ENCODE measurements around the gene NAGA. TPM values are rescaled to one million over a fixed set of nuclear protein-coding genes. Genes with fewer than 3 reads are reported as not detected.
A peak's percentile ranks its signal among the peaks of the same experiment; 100 is the strongest.
"Not testable (repeated sequence)": the region's sequence is repeated elsewhere in the genome, so short reads cannot be mapped to it uniquely, and the experiment has no call there.

NAGA gene
- 10 to 100 TPM in 3 of 4 donors, 1 to 10 TPM in 1; 8.7 to 36.8 (median 17.1) TPM for polyA plus RNA-seq
- long read RNA-seq, donor 1, transcript NAGA-202 (10 exons, 1,869 nt): minor isoform, 5 of 826 reads
- long read RNA-seq, donor 1, transcript NAGA-201 (9 exons, 3,694 nt): major isoform, 15 of 826 reads
- long read RNA-seq, donor 1, partial matches to known transcripts: 760 of 826 reads
- long read RNA-seq, donor 1, other reads (novel, unspliced or antisense): 43 of 826 reads
- long read RNA-seq, donor 2, partial matches to known transcripts: 0 of 6 reads
- long read RNA-seq, donor 2, other reads (novel, unspliced or antisense): 0 of 6 reads
- long read RNA-seq, donor 3, partial matches to known transcripts: 0 of 1 reads
- long read RNA-seq, donor 3, other reads (novel, unspliced or antisense): 0 of 1 reads
- long read RNA-seq, donor 4: 0 reads
- long read RNA-seq, donor 5: 0 reads
- long read RNA-seq, donor 6, partial matches to known transcripts: 0 of 3 reads
- long read RNA-seq, donor 6, other reads (novel, unspliced or antisense): 0 of 3 reads
- long read RNA-seq, donor 7, transcript NAGA-201 (9 exons, 3,694 nt): major isoform, 8 of 12 reads
- long read RNA-seq, donor 7, partial matches to known transcripts: 0 of 12 reads
- long read RNA-seq, donor 7, other reads (novel, unspliced or antisense): 0 of 12 reads
- long read RNA-seq, donor 8, partial matches to known transcripts: 0 of 2 reads
- long read RNA-seq, donor 8, other reads (novel, unspliced or antisense): 0 of 2 reads
- long read RNA-seq, donor 9: 0 reads
- long read RNA-seq, donor 10, partial matches to known transcripts: 0 of 8 reads
- long read RNA-seq, donor 10, other reads (novel, unspliced or antisense): 0 of 8 reads

DNA sequence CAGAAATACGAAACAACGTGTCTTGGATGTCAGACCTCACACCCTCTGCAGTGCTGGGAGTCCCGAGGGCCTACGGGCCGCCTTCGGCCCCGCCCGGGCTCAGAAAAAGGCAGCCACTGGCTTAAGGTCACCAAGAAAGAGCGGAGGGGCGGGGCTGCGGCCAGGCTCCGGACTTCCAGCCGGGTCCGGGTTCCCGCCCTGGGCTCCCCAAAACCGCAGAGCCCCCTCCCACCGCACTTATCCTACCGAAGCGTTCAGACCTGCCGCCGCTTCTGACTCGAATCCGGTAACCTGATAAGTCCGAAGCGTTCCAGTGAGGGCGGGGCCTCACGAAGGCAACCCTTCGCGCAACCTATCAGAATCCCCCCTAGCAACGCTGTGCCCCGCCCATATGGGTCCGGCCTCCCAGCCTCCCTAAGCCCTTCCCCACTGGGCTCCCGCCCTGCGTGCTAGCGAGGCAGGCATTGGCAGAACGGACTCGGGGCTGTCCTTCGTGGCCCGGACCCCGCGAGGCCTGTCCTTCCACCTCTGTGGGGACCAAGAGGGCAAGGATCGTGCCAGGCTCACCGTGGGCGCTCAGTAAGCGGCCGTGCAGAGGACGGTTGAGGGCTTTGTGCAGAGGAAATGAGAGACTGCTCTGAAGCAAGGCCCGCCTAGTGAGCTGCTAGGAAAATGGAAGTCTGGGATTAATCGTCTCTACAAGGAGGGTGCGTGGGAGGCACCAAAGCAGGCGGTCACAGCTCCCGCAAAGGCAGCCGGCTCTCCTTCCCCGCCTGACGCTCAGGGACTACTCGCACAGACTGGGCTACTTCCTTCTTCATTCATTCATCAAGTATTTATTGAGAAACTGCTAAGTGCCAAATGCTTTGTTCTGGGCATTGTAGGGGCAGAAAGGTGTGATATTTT is at the start of gene NAGA:
TSS of gene NAGA (minus strand) at position 296 of the 906 bp plus-strand sequence. CDS start 515 bp downstream, outside the sequence.
- 0 to 1% (median 0%) methylated on average over 54 to 56 of the region's 56 CpGs for WGBS, 3 donors
- peaks cover 0 to 32% (median 3%) of the 10 kb centered on the region in 3 donors for H3K4me1 ChIP-seq (ENCODE audit: control insufficient read depth in 3 of 3, insufficient read depth in 2 of 3, low read depth in 1 of 3, low read length in 2 of 3)

DNA sequence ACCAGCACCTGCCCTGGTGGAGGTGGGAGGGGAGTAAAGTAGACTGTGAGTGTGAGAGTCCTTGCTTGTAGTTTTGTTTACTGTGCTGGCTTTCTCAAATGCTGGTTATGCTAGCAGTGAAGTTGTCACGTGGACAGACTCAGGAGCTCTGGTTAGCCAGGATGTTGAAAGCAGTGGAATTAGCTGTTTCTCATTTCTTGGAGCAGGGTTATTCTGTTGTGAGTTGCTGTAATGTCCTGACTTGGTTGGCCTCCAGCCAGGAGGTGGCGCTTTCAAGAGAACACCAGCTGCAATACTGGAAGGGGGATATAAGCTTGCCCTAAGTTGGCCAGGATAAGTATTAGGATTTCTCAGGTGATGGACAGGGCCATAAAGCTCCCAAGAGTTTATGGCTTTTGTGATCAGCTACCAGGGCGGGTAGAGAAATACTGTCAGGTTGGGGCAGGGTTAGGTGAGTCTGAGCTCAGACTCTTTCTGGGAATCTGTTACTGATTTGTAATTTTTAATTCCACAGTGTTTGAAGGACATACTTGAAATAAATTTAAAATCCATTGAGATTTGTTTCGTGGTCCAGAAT is 46.3 kb upstream of the NAGA start:
- FAIRE-seq (no peak), DNase-seq (peak; percentile 12 to 25)
- Histone ChIP-seq H3K4me1 (ENCODE audit: control insufficient read depth in 3 of 3, insufficient read depth in 2 of 3, low read depth in 1 of 3, low read length in 2 of 3) (no peaks in the 10 kb centered on the region), H3K9me3 (ENCODE audit: control insufficient read depth in 2 of 2, insufficient read depth in 1 of 2, low read depth in 1 of 2, low read length in 1 of 2) (peaks cover 2 to 30% of the 10 kb centered on the region in 2 donors), H3K27ac (ENCODE audit: low read depth in 1 of 3, low read length in 2 of 3) (no peak overlapping the region), H3K27me3 (ENCODE audit: control insufficient read depth in 3 of 3, insufficient read depth in 3 of 3, low read length in 3 of 3) (no peaks in the 10 kb centered on the region), H3K4me3 (ENCODE audit: low read depth in 1 of 3, low read length in 3 of 3) (no peak overlapping the region), H3K36me3 (ENCODE audit: control insufficient read depth in 3 of 3, insufficient read depth in 2 of 3, low read depth in 1 of 3, low read length in 3 of 3) (peaks cover 0 to 8% (median 0%) of the 10 kb centered on the region in 3 donors)
- WGBS, 3 donors: 59 to 77% (median 62%) methylated on average over 4 of the region's 4 CpGs

More for the DNA sequence above, at the start of gene NAGA:
- DNase-seq: peak; percentile 98 to 99
- Histone ChIP-seq H3K27ac (ENCODE audit: low read depth in 1 of 3, low read length in 2 of 3) (peak within 1 kb of the TSS; percentile 81 to 90 (median 88)), H3K9me3 (ENCODE audit: control insufficient read depth in 2 of 2, insufficient read depth in 1 of 2, low read depth in 1 of 2, low read length in 1 of 2) (no peaks in the 10 kb centered on the region), H3K27me3 (ENCODE audit: control insufficient read depth in 3 of 3, insufficient read depth in 3 of 3, low read length in 3 of 3) (no peaks in the 10 kb centered on the region), H3K36me3 (ENCODE audit: control insufficient read depth in 3 of 3, insufficient read depth in 2 of 3, low read depth in 1 of 3, low read length in 3 of 3) (peaks cover 0 to 37% (median 7%) of the 10 kb centered on the region in 3 donors), H3K4me3 (ENCODE audit: low read depth in 1 of 3, low read length in 3 of 3) (peak within 1 kb of the TSS; percentile 44 to 76 (median 63))
- FAIRE-seq: no peak

DNA sequence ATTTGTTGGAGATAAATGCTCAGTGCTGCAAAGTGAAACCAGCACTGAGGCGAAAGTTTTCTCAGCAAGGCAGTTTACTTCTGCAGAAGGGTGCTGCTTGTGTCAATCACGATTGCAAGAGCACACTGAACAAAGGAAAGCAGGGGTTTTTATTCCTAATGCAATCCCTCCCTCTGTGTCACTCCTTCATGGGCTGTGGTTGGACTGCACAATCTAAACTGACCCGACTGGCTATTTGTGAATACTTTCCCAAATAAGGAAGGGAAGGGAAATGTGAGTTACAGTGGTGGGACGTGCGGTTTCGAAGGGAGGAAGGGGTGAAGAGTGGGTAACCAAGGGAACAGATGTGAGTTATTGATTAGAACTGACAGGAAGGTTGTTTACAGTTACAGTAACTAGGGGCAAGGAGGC is 44.8 kb upstream of the NAGA start:
- not testable (repeated sequence) for H3K4me3 ChIP-seq (ENCODE audit: low read depth in 1 of 3, low read length in 3 of 3); H3K4me1 ChIP-seq (ENCODE audit: control insufficient read depth in 3 of 3, insufficient read depth in 2 of 3, low read depth in 1 of 3, low read length in 2 of 3); DNase-seq; H3K36me3 ChIP-seq (ENCODE audit: control insufficient read depth in 3 of 3, insufficient read depth in 2 of 3, low read depth in 1 of 3, low read length in 3 of 3); FAIRE-seq; H3K27ac ChIP-seq (ENCODE audit: low read depth in 1 of 3, low read length in 2 of 3); H3K27me3 ChIP-seq (ENCODE audit: control insufficient read depth in 3 of 3, insufficient read depth in 3 of 3, low read length in 3 of 3)
- 85 to 94% (median 87%) methylated on average over 6 of the region's 6 CpGs for whole genome bisulfite sequencing, 3 donors
- peaks cover 2 to 30% of the 10 kb centered on the region in 2 donors for H3K9me3 ChIP-seq (ENCODE audit: control insufficient read depth in 2 of 2, insufficient read depth in 1 of 2, low read depth in 1 of 2, low read length in 1 of 2)

DNA sequence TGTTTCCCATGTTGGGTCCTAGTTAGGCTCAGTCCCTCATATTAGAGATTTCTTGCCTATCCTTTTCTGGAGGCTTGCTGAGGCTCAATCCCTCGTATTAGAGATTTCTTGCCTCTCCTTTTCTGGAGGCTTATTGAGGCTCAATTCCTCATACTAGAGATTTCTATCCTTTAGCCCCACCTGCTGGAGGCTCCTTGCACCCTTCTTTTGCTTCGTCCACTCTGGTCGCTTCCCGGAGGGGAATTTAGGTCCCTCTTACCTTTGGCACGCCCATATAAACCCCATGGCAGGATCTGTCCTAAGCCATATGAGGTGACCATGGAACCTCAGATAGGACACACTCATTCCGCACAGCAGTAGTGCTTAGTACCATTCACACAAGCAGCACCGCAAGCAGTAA is 44.1 kb upstream of the NAGA start:
- FAIRE-seq: no peak
- WGBS, 3 donors: 93 to 97% (median 96%) methylated on average over 7 of the region's 7 CpGs
- Histone ChIP-seq H3K4me1 (ENCODE audit: control insufficient read depth in 3 of 3, insufficient read depth in 2 of 3, low read depth in 1 of 3, low read length in 2 of 3) (no peaks in the 10 kb centered on the region), H3K27ac (ENCODE audit: low read depth in 1 of 3, low read length in 2 of 3) (no peak overlapping the region), H3K36me3 (ENCODE audit: control insufficient read depth in 3 of 3, insufficient read depth in 2 of 3, low read depth in 1 of 3, low read length in 3 of 3) (peaks cover 0 to 8% (median 0%) of the 10 kb centered on the region in 3 donors), H3K4me3 (ENCODE audit: low read depth in 1 of 3, low read length in 3 of 3) (no peak overlapping the region), H3K9me3 (ENCODE audit: control insufficient read depth in 2 of 2, insufficient read depth in 1 of 2, low read depth in 1 of 2, low read length in 1 of 2) (peaks cover 2 to 30% of the 10 kb centered on the region in 2 donors), H3K27me3 (ENCODE audit: control insufficient read depth in 3 of 3, insufficient read depth in 3 of 3, low read length in 3 of 3) (no peaks in the 10 kb centered on the region)
- DNase-seq: no peak

DNA sequence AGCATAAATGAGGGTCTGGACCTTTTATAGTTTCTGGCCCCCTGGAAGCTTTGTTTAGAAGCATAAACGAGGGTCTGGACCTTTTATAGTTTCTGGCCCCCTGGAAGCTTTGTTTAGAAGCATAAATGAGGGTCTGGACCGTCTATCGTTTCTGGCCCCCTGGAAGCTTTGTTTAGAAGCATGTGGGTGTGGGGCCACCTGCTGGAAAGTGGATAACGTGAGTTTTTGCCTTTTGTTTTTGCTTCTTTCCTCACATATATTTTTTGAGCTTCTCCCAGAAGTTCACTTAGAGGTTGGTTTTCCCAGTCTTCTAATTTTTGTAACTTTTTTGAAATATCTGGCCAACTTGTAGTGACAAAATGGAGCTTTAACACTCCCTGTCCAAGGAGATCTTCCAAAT is 42.2 kb upstream of the NAGA start:
- H3K36me3 ChIP-seq (ENCODE audit: control insufficient read depth in 3 of 3, insufficient read depth in 2 of 3, low read depth in 1 of 3, low read length in 3 of 3): peaks cover 0 to 10% (median 0%) of the 10 kb centered on the region in 3 donors
- H3K4me3 ChIP-seq (ENCODE audit: low read depth in 1 of 3, low read length in 3 of 3); H3K4me1 ChIP-seq (ENCODE audit: control insufficient read depth in 3 of 3, insufficient read depth in 2 of 3, low read depth in 1 of 3, low read length in 2 of 3); DNase-seq; H3K27ac ChIP-seq (ENCODE audit: low read depth in 1 of 3, low read length in 2 of 3); H3K27me3 ChIP-seq (ENCODE audit: control insufficient read depth in 3 of 3, insufficient read depth in 3 of 3, low read length in 3 of 3); FAIRE-seq: not testable (repeated sequence)
- H3K9me3 ChIP-seq (ENCODE audit: control insufficient read depth in 2 of 2, insufficient read depth in 1 of 2, low read depth in 1 of 2, low read length in 1 of 2): peaks cover 2 to 30% of the 10 kb centered on the region in 2 donors
- 20 to 28% (median 26%) methylated on average over 3 to 4 of the region's 4 CpGs for WGBS, 3 donors

DNA sequence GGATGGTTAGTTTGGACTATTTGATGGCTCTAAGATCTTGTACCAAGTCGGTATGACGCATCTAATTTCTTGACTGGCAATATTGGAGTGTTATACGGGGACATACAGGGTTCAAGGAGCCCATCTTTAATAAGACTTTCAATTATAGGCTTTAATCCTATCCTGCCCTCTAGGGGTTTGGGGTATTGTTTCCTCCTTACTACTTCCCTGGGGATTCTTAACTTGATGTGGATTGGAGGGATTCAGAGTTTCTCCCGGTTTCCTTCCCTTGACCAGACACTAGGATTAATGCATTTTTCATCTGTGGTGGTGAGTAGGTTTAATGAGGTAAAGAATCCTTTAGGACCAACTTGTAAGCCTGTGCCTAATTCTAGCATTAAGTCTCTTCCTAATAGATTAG is 41.2 kb upstream of the NAGA start:
- Histone ChIP-seq H3K4me3 (ENCODE audit: low read depth in 1 of 3, low read length in 3 of 3) (no peak overlapping the region), H3K9me3 (ENCODE audit: control insufficient read depth in 2 of 2, insufficient read depth in 1 of 2, low read depth in 1 of 2, low read length in 1 of 2) (peaks cover 2 to 28% of the 10 kb centered on the region in 2 donors), H3K36me3 (ENCODE audit: control insufficient read depth in 3 of 3, insufficient read depth in 2 of 3, low read depth in 1 of 3, low read length in 3 of 3) (peaks cover 0 to 10% (median 0%) of the 10 kb centered on the region in 3 donors), H3K27ac (ENCODE audit: low read depth in 1 of 3, low read length in 2 of 3) (no peak overlapping the region), H3K4me1 (ENCODE audit: control insufficient read depth in 3 of 3, insufficient read depth in 2 of 3, low read depth in 1 of 3, low read length in 2 of 3) (no peaks in the 10 kb centered on the region), H3K27me3 (ENCODE audit: control insufficient read depth in 3 of 3, insufficient read depth in 3 of 3, low read length in 3 of 3) (no peaks in the 10 kb centered on the region)
- 63 to 88% (median 71%) methylated on average over 4 of the region's 4 CpGs for WGBS, 3 donors
- no peak for FAIRE-seq
- no peak for DNase-seq

DNA sequence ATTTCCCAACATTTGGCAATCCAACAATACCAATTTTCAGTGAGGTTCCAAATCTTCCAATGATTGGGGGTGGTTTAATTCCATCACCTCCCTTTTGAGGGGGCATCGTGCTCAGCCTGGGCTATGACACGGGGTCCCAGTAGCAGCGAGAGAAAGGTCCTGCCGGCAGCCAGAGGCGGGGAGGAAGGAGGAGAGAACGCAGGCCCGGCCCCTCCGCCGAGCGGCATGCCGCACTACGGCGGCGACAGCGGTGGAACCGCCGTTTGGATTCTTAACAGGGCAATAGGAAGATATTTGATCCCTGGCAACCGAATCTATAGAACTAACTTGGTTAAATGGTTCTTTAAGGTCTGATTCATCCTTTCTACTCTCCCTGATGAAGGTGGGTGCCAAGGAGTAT is 38.2 kb upstream of the NAGA start:
- Histone ChIP-seq H3K27me3 (ENCODE audit: control insufficient read depth in 3 of 3, insufficient read depth in 3 of 3, low read length in 3 of 3) (no peaks in the 10 kb centered on the region), H3K9me3 (ENCODE audit: control insufficient read depth in 2 of 2, insufficient read depth in 1 of 2, low read depth in 1 of 2, low read length in 1 of 2) (peaks cover 0 to 25% of the 10 kb centered on the region in 2 donors), H3K4me3 (ENCODE audit: low read depth in 1 of 3, low read length in 3 of 3) (no peak overlapping the region), H3K4me1 (ENCODE audit: control insufficient read depth in 3 of 3, insufficient read depth in 2 of 3, low read depth in 1 of 3, low read length in 2 of 3) (no peaks in the 10 kb centered on the region), H3K36me3 (ENCODE audit: control insufficient read depth in 3 of 3, insufficient read depth in 2 of 3, low read depth in 1 of 3, low read length in 3 of 3) (peaks cover 0 to 5% (median 0%) of the 10 kb centered on the region in 3 donors), H3K27ac (ENCODE audit: low read depth in 1 of 3, low read length in 2 of 3) (no peak overlapping the region)
- no peak for FAIRE-seq
- no peak for DNase-seq
- WGBS, 3 donors: 83 to 97% (median 93%) methylated on average over 18 of the region's 18 CpGs
